NCI-H2196 (cell line): Measurements from ENCODE around the gene UGT2B28.
"Not testable (repeated sequence)": the region's sequence is repeated elsewhere in the genome, so short reads cannot be mapped to it uniquely, and the experiment has no call there.

Experiments
- DNase-seq: peaks from one replicate; lab custom pipeline; 2025; ENCODE audit not compliant: unreplicated experiment; lab: John Stamatoyannopoulos, UW

The UGT2B28 gene

GRCh38 chr4:69343114-69343513, 62.8 kb downstream of the UGT2B28 start:
- DNase-seq = not testable (repeated sequence)

GRCh38 chr4:69343558-69344420, 63.5 kb downstream of the UGT2B28 start:
- DNase-seq = not testable (repeated sequence)
